Fibroblast of skin of scalp (primary cell): ENCODE data around the gene CCDC191. TPM values are rescaled to one million over a fixed set of nuclear protein-coding genes. Genes with fewer than 3 reads are reported as not detected.

ENCODE experiments used
- DNase-seq: peaks from one replicate; pipeline ENCODE4 v3.0.0-alpha.2; 2013
- polyA plus RNA-seq, 2 experiments: library from polyadenylated mRNA; unstranded; fragments of 120-200 nt; gene quantifications; one replicate each; pipeline ENCODE4 v1.2.1, GENCODE V29; 2013; ENCODE audit not compliant: insufficient read length in 2 of 2

CCDC191 gene
- 1.9 TPM for polyA plus RNA-seq (2013, experiment 1 of 2; ENCODE audit: insufficient read length)
- 2.1 TPM for polyA plus RNA-seq (2013, experiment 2 of 2; ENCODE audit: insufficient read length)

DNA sequence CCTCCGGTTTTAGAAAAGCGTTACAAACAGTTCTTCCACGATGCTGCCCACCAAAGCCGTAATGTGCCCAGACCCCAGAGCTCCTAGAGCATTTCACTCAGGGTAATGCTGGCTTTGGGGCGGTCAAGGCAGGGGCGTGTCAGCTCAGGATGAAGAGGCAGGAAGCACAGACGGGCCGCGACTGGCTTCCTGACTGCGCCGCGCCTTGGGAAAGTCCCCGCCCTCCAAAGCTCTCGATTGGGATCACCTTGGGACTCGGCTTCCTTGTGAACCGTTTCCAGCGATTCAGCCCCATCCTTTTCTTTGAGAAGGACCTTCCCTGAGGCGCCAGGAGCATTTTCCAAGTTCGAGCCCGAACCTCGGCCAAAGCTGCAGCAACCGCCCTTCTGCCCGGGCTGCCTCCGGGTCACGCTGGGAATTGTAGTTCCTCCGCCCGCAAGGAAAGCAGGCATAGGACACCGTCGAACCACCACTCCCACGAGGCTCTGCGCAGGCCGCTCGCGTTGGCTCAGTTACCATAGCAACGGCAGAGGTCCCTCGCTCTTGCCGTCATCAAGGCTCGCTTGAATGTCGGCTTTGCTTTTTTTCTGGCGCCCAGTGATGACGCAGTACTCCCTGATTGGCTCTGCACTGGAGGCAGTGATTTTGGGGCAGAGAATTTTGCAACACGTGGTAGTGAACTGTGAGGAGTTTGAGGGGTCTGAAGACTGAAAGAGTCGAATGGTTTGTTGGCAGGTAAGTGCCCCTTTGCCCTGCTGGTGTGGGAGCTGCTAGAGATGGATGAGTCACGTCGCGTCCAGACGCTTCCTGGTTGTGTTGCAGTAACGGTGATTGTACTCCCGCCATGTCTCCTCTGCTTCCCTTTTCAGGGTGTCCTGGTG, at the start of gene CCDC191, which contains the start of gene QTRT2:
Gene CCDC191 (minus strand): TSS at position 397 of the 881 bp plus-strand sequence. CDS start 60 bp downstream, at position 337.
Gene QTRT2 (plus strand): TSS at position 608 of the 881 bp plus-strand sequence. CDS start 8,521 bp downstream, outside the sequence.
- DNase-seq, result peak; percentile 100

GRCh38 chr3:114104414-114104813, 48.1 kb upstream of the CCDC191 start:
- no peak for DNase-seq

- no peak for DNase-seq
Observed at GRCh38 chr3:114103858-114104257, 47.5 kb upstream of the CCDC191 start.

DNA sequence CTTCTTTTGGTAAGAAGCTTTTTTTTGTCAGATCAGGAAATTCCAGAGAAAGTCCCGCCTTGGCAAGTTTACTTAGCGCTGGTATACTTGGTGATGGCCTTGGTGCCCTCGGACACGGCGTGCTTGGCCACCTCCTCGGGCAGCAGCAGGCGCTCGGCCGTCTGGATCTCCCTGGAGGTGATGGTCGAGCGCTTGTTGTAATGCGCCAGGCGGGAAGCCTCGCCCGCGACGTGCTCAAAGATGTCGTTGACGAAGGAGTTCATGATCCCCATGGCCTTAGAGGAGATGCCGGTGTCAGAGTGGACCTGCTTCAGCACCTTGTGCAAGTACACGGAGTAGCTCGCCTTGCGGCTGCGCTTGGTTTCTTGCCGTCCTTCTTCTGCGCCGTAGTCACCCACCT, 46.9 kb upstream of the CCDC191 start:
- DNase-seq, result no peak

- no peak for DNase-seq
Observed at GRCh38 chr3:114101101-114101500, 44.8 kb upstream of the CCDC191 start.

- no peak for DNase-seq
Observed at GRCh38 chr3:114095796-114096195, 39.5 kb upstream of the CCDC191 start.

GRCh38 chr3:114093596-114093995, 37.3 kb upstream of the CCDC191 start:
- DNase-seq, result peak; percentile 64

DNA sequence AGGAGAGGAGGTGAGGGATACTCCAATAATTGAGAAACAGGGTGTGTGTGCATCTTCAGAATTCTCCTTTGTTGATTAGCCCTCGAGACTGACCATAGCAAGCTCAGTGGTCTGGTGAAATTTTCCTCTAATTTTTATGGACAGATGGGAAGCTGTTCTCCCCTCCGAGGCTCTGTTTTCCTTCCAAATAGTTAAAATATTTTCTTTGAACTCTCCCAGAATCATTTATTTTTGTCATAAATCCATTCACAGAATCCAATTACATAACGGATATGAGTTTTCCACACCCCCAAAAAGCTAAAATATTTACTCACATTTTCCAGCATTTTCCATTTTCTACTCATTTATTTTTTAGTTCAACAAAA, 36.7 kb upstream of the CCDC191 start:
- DNase-seq, result no peak

- DNase-seq, result no peak
Observed at GRCh38 chr3:114092151-114093015, 36.1 kb upstream of the CCDC191 start.

DNA sequence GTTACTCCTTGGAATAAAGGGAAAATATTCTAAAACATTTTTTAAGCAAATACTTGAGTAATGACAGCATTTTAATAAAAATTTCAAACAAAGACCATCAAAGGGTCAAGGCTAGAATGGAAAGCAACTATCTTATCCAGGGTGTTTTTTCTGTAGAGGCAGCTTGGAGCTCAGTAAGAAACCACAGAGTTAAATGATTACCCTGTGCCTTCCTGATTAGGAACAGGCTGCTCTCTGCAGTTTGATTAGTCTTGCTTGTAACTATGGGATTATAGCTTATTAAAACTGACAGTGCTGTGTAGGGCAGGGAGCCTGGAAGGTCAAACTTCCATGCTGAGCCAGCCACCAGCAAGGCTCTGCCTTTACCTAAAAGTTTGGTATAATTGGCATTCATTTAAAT, 33.3 kb upstream of the CCDC191 start:
- no peak for DNase-seq

- DNase-seq, result no peak
Observed at GRCh38 chr3:114086356-114086755, 30.0 kb upstream of the CCDC191 start.

DNA sequence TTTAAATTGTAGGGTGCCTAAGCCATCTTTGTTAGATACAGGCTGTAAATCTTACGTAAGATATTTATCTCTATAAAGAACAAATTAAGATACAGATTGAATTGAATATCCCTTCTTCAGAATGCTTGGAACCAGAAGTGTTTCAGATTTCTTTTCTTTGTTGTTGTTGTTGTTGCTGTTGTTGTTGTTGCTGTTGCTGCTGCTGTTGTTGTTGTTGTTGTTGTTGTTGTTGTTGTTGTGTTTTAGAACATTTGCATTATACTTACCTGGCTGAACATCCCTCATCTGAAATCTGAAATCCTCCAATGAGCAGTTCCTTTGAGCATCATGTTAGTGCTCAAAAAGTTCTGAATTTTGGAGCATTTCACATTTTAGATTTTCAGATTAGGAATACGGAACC, 26.8 kb upstream of the CCDC191 start:
- DNase-seq, result no peak

GRCh38 chr3:114081037-114081436, 24.7 kb upstream of the CCDC191 start:
- peak; percentile 64 for DNase-seq

DNA sequence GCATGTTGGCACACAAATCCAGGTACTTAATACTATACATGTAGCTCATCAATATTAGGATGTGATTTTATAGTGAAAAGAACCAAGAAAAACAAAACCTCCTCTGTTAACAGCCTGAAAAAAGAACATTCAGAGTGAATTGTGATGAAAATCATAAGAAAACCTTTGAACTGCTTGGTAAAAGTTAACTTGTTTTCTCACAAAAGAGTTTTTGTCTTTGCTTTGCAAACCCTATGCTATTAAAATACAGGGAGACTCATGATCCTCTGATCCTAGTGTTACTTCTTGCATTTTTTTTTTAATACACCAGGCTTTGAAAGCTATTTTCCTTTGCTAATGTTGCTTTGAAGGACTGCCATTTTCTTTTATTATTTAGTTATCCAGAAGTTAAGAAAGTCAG, 23.9 kb upstream of the CCDC191 start:
- no peak for DNase-seq

DNA sequence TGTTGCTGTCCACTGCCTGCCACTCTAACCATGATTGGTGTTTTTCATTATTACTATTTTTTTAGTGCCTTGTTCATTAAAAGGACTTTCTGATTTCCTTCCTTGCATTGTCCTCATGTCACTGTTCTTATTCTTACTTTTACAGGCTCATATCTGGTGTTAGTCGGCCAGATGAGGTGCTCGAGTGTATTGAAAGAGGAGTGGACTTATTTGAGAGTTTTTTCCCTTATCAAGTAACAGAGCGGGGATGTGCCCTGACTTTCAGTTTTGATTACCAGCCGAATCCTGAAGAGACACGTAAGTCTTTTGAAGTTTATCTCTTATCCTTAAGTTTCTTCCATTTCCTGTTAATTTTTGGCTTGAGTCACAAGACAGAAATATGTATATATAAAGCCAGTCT, 23.4 kb upstream of the CCDC191 start:
- no peak for DNase-seq

DNA sequence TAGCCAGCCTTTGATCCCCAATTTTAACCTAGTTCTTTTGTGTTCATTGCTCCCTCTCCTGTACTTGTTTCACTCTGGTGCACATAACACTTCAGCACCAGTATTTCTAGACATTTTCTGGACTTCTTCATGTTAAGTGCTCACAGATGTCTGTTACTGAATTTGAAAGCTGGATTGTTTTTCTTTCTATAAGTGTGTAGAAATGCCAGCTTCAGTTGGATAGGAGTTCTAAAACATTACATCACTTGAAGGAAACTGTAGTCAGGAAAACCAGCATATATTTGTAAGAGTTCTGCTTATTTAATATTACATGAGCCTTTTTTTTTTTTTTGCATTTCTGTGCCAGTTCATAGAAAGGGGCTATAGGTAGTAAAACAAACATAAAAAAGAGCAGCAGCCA, 21.8 kb upstream of the CCDC191 start:
- peak; percentile 22 for DNase-seq

DNA sequence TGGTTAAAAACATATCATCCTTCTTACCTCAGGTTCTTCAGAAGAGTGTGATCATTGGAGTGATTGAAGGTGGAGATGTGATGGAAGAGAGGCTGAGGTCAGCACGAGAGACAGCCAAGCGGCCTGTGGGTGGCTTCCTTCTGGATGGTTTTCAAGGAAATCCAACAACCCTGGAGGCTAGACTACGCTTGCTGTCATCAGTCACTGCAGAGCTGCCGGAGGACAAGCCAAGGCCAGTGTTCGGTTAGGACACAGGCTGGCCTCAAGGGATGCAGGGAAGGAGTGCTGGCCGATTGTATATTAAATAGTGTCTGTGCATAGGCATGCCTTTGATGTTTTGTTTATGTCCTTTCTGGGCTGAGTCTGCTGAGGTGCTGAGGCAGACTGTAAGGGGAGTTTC, 20.4 kb upstream of the CCDC191 start:
- DNase-seq, result no peak

GRCh38 chr3:114071786-114072185, 15.5 kb upstream of the CCDC191 start:
- no peak for DNase-seq

DNA sequence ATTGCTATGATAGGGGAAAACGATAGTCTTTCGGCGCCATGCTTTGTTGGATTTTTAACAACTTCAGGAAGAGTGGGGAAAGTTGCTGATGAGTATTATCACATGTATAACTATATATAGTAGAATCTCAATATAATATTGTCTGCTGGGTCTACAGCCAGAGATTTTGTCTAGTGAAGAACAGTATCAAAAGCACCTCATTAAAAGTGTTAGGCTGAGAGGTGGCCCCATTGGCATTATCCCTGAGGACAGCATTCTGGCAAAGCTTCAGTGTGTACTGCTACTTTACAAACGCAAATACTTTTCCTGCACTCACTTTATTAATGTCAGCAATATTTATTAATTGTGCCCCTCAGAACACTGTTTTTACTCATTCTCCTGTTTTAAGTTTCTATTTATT, 12.0 kb upstream of the CCDC191 start:
- no peak for DNase-seq

- no peak for DNase-seq
Observed at GRCh38 chr3:114067804-114068203, 11.5 kb upstream of the CCDC191 start.

DNA sequence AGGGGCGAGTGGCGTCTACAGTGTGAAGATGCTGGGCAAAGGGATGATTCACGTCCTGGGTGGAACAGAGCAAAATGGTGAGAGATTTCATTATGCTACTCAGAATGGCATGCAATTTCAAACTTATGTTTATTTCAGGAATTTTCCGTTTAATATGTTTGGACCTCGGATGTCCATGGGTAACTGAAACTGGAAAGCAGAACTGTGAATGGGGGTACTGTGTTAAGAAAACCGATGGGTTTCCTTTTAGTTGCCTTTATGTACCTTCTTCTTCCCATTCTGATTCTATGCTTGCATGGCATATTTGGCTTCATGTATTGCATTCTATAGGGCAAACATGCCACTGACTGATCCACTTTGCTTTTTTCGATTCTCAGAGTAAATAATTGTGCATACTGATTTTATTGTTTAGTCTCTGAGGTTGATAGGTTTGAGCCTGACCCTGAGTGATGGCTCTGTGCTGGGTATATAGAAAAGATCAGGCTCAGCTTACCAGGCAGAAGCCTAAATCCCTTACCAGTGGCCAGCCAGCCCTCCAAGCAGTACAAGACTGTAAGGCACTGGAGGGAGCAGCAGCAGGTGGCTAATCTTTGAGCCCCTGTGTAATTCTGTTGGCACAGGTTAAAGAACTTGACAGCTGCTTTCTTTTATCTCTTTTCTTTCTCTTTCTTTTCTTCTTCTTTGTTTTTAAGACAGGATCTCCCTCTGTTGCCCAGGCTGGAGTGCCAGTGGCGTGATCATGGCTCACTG, 4.8 kb upstream of the CCDC191 start:
- no peak for DNase-seq

GRCh38 chr3:114058646-114059045, 2.3 kb upstream of the CCDC191 start:
- DNase-seq, result no peak

DNA sequence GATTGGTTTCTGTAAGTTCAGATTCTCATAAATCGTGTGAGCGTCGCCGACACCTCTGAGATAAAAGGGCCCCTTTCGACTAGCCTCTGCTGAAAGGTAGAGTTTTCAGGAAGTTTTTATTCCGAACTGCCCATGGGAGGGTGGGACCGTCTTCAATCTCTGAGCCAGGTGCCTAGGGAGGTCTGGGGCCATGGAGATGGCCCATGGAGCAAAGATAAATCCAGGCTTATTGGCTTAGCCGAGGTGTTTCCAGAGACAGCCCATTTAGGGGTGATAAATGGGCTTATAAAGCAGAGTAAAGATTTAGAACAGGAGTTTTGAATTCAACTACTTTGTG, 653 bp upstream of the CCDC191 start:
- DNase-seq, result no peak
